ENCODE data around the gene SYNE2.
A peak's percentile ranks its signal among the peaks of the same experiment; 100 is the strongest.
"Not testable (repeated sequence)": the region's sequence is repeated elsewhere in the genome, so short reads cannot be mapped to it uniquely, and the experiment has no call there.

SYNE2 gene

GRCh38 chr14:64126548-64126947, 273.7 kb downstream of the SYNE2 start:
- no peak for DNase-seq

- DNase-seq, result peak; percentile 3
These were observed 285.0 kb downstream of the SYNE2 start for GRCh38 chr14:64137657-64138290.

- no peak for DNase-seq
These were observed 294.5 kb downstream of the SYNE2 start for GRCh38 chr14:64147126-64147790.

GRCh38 chr14:64149921-64150320, 297.1 kb downstream of the SYNE2 start:
- no peak for DNase-seq

GRCh38 chr14:64158608-64159007, 305.8 kb downstream of the SYNE2 start:
- DNase-seq, result no peak

GRCh38 chr14:64159588-64159987, 306.8 kb downstream of the SYNE2 start:
- DNase-seq, result no peak

GRCh38 chr14:64170181-64170580, 317.4 kb downstream of the SYNE2 start:
- DNase-seq, result no peak

- DNase-seq, result no peak
These were observed 322.3 kb downstream of the SYNE2 start for GRCh38 chr14:64174922-64175782.

- no peak for DNase-seq
These were observed 323.5 kb downstream of the SYNE2 start for GRCh38 chr14:64176330-64176729.

- no peak for DNase-seq
These were observed 326.0 kb downstream of the SYNE2 start for GRCh38 chr14:64178814-64179213.

- DNase-seq, result not testable (repeated sequence)
These were observed 330.1 kb downstream of the SYNE2 start for GRCh38 chr14:64182908-64183307.

GRCh38 chr14:64184103-64184729, 331.4 kb downstream of the SYNE2 start:
- no peak for DNase-seq

GRCh38 chr14:64185184-64185583, 332.4 kb downstream of the SYNE2 start:
- no peak for DNase-seq

- DNase-seq, result no peak
These were observed 333.7 kb downstream of the SYNE2 start for GRCh38 chr14:64186231-64187129.

GRCh38 chr14:64187331-64187730, 334.5 kb downstream of the SYNE2 start:
- no peak for DNase-seq

GRCh38 chr14:64190974-64191502, 338.2 kb downstream of the SYNE2 start:
- no peak for DNase-seq

GRCh38 chr14:64191756-64192155, 339.0 kb downstream of the SYNE2 start:
- DNase-seq, result no peak

GRCh38 chr14:64193821-64194220, 341.0 kb downstream of the SYNE2 start:
- DNase-seq, result no peak

- DNase-seq, result no peak
These were observed 341.6 kb downstream of the SYNE2 start for GRCh38 chr14:64194404-64194803.

- DNase-seq, result no peak
These were observed 342.4 kb downstream of the SYNE2 start for GRCh38 chr14:64195199-64195598.

- DNase-seq, result no peak
These were observed 343.3 kb downstream of the SYNE2 start for GRCh38 chr14:64196056-64196455.

- DNase-seq, result no peak
These were observed 344.1 kb downstream of the SYNE2 start for GRCh38 chr14:64196814-64197411.

Measured in DMS53 (cell line).